Prostate gland (tissue), 2 donors: ENCODE results near the gene THAP6. TPM values are rescaled to one million over a fixed set of nuclear protein-coding genes. Genes with fewer than 3 reads are reported as not detected.

Experiments used
- DNase-seq: peaks from one replicate; pipeline ENCODE4 v3.0.0-alpha.2; 2019; ENCODE audit warnings: low spot score
- H3K27ac ChIP-seq, 2 donors: fragments of 200-600 bp; sonication (generic); 2 replicates each; pipeline ENCODE4 v1.5.1; 2017 to 2019
- H3K27me3 ChIP-seq: fragments of 200-600 bp; sonication (generic); replicated peaks from 2 replicates; pipeline ENCODE4 v1.5.1; 2019; ENCODE audit not compliant: insufficient read depth
- H3K36me3 ChIP-seq, 2 donors: fragments of 200-600 bp; sonication (generic); 1 replicate in 1 of 2; 2 replicates in 1 of 2; pipeline versions ENCODE4 v1.5.1 to v1.8.1; 2017 to 2019
- H3K4me1 ChIP-seq: fragments of 200-600 bp; sonication (generic); replicated peaks from 2 replicates; pipeline ENCODE4 v1.5.1; 2019
- H3K4me3 ChIP-seq, 2 donors: fragments of 200-600 bp; sonication (generic); 2 replicates each; pipeline ENCODE4 v1.5.1; 2017 to 2019
- H3K9me3 ChIP-seq: fragments of 200-600 bp; sonication (generic); 2 replicates; pipeline ENCODE4 v1.5.1; 2017
- POLR2A ChIP-seq: fragments of 450-650 bp; IDR thresholded peaks from one replicate; pipeline ENCODE4 v1.6.1; 2016; ENCODE audit warnings: antibody characterized with exemption, mild to moderate bottlenecking
- POLR2AphosphoS5 ChIP-seq: sonication (generic); formaldehyde crosslinking; IDR thresholded peaks from one replicate; pipeline ENCODE4 v1.6.1; 2017; ENCODE audit warnings: antibody characterized with exemption
- WGBS: methylation state at CpG from one replicate; pipeline ENCODE4 v1.1.5; 2018; 5-methylcytosine and 5-hydroxymethylcytosine counted together
- intact Hi-C: fragments of 100-400 bp; cut with DNase I; formaldehyde crosslinking; loops from one replicate; pipeline ENCODE4 v1.14.2; 2022
- total RNA-seq, 2 donors: library from RNA; depleted of rRNA; stranded (reverse); fragments of >200 nt; gene quantifications; one replicate each; pipeline ENCODE4 v1.1.0, GENCODE V29; 2016
- TF ChIP-seq, protein P1 (sequence below), 4 experiments: fragments of 200-600 bp in 2 of 4; fragments of 450-650 bp in 2 of 4; sonication (generic) in 2 of 4; IDR thresholded peaks; 1 replicate in 3 of 4; 2 replicates in 1 of 4; pipeline ENCODE4 v1.5.1; 2016 to 2019; ENCODE audit warnings: antibody characterized with exemption in 4 of 4, mild to moderate bottlenecking in 2 of 4, moderate library complexity in 2 of 4

The THAP6 gene
- total RNA-seq, 2 donors from 2014 or later: 20.7 to 24.1 TPM

DNA sequence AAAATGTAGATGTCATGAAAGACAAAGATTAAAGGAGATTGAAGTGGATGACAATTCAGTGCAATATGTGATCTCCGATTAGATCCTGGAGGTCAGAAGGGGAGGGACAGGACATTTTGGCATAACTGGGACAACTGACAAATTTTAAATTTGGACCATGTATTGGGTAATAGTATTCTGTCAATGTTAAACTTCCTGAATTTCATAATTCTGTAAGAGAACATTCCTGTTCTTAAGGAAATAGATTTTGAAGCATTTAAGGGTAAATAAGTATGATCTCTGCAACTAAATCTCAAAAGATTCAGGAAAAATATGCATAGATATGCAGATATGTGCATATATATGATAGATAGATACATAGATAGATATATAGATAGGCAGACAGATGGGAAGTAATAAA, 52.6 kb downstream of the THAP6 start:
- no peaks in the 10 kb centered on the region for H3K36me3 ChIP-seq
- intact Hi-C loops: no loop called here
- H3K4me3 ChIP-seq: no peak overlapping the region
- 96% methylated on average over 1 of the region's 1 CpG for WGBS
- no peaks in the 10 kb centered on the region for H3K9me3 ChIP-seq
- TF ChIP-seq POLR2A: no peak
- TF ChIP-seq, protein P1, sequence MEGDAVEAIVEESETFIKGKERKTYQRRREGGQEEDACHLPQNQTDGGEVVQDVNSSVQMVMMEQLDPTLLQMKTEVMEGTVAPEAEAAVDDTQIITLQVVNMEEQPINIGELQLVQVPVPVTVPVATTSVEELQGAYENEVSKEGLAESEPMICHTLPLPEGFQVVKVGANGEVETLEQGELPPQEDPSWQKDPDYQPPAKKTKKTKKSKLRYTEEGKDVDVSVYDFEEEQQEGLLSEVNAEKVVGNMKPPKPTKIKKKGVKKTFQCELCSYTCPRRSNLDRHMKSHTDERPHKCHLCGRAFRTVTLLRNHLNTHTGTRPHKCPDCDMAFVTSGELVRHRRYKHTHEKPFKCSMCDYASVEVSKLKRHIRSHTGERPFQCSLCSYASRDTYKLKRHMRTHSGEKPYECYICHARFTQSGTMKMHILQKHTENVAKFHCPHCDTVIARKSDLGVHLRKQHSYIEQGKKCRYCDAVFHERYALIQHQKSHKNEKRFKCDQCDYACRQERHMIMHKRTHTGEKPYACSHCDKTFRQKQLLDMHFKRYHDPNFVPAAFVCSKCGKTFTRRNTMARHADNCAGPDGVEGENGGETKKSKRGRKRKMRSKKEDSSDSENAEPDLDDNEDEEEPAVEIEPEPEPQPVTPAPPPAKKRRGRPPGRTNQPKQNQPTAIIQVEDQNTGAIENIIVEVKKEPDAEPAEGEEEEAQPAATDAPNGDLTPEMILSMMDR (IDR thresholded peaks at IDR 0.05): no peak
- no peak overlapping the region for H3K27ac ChIP-seq
- no peaks in the 10 kb centered on the region for H3K4me1 ChIP-seq
- H3K27me3 ChIP-seq: no peaks in the 10 kb centered on the region
- DNase-seq: no peak

DNA sequence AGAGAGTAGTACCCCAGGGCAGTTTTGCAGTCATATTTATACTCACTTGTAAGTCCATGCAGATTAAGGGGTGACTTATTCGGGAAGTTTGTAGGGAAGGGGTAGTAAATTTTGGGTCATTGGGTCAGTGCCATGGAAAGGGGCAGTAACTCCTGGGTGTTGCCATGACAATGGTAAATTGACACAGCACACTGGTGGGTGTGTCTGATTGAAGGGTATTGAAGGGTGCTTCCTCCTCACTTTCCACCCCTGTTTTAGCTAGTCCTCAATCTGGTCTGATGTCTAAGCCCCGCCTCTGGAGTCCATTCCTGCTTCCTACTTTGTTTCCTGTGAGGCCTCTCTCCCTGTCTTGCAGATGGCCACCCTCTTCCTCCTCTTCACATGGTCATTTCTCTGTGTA, 53.5 kb downstream of the THAP6 start:
- 93% methylated on average over 2 of the region's 2 CpGs for WGBS
- no peak overlapping the region for H3K27ac ChIP-seq

More for the DNA sequence above, 53.5 kb downstream of the THAP6 start:
- DNase-seq: no peak
- intact Hi-C loops: no loop called here
- H3K36me3 ChIP-seq: no peaks in the 10 kb centered on the region
- H3K4me1 ChIP-seq: no peaks in the 10 kb centered on the region
- no peak for TF ChIP-seq POLR2AphosphoS5
- TF ChIP-seq, protein P1 (IDR thresholded peaks at IDR 0.05): no peak
- TF ChIP-seq POLR2A: no peak
- no peak overlapping the region for H3K4me3 ChIP-seq
- no peaks in the 10 kb centered on the region for H3K9me3 ChIP-seq
- no peaks in the 10 kb centered on the region for H3K27me3 ChIP-seq

Other genes with a start within 250 kb of the THAP6 start
- 10 to 100 TPM; 18.7 to 23.3 TPM for gene RCHY1, start 70 bp upstream of the THAP6 start, total RNA-seq
- not detected for gene ODAPH, start 41.6 kb downstream of the THAP6 start, total RNA-seq
- 1 to 10 TPM in 1 of 2 donors, not detected in 1; 2.7 TPM for gene CDKL2, start 116.1 kb downstream of the THAP6 start, total RNA-seq
- 100 to 1,000 TPM in 1 of 2 donors, 10 to 100 TPM in 1; 95.0 to 121 TPM for gene G3BP2, start 158.9 kb downstream of the THAP6 start, total RNA-seq
- 10 to 100 TPM; 52.0 to 53.3 TPM for gene USO1, start 210.1 kb downstream of the THAP6 start, total RNA-seq